HG03175 (cell line): Measurements from ENCODE around the gene OR8B2.
A peak's percentile ranks its signal among the peaks of the same experiment; 100 is the strongest.
"Not testable (repeated sequence)": the region's sequence is repeated elsewhere in the genome, so short reads cannot be mapped to it uniquely, and the experiment has no call there.

Experiments used
- ATAC-seq: cut with Tn5 transposase; IDR thresholded peaks from one replicate; pipeline ENCODE4 v1.9.1; 2021; ENCODE audit warnings: mild to moderate bottlenecking, moderate library complexity; ENCODE audit not compliant: unreplicated experiment

The OR8B2 gene, protein sequence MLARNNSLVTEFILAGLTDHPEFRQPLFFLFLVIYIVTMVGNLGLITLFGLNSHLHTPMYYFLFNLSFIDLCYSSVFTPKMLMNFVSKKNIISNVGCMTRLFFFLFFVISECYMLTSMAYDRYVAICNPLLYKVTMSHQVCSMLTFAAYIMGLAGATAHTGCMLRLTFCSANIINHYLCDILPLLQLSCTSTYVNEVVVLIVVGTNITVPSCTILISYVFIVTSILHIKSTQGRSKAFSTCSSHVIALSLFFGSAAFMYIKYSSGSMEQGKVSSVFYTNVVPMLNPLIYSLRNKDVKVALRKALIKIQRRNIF

GRCh38 chr11:124384399-124384798 is at the start of gene OR8B2:
OR8B2 (minus strand) TSS chr11:124384499; CDS start chr11:124383343, 1,156 bp downstream.
- ATAC-seq, result no peak

GRCh38 chr11:124429599-124429998 is 45.3 kb upstream of the OR8B2 start:
- ATAC-seq, result no peak

GRCh38 chr11:124424384-124424921 is 40.2 kb upstream of the OR8B2 start, which contains the start of gene OR8B4:
OR8B4 (minus strand) TSS chr11:124424871; CDS start chr11:124424871, 0 bp downstream.
- no peak for ATAC-seq

- ATAC-seq, result no peak
These were observed 36.7 kb upstream of the OR8B2 start for GRCh38 chr11:124421043-124421442.

GRCh38 chr11:124415356-124415923 is 31.1 kb upstream of the OR8B2 start:
- ATAC-seq, result peak; percentile 59

DNA sequence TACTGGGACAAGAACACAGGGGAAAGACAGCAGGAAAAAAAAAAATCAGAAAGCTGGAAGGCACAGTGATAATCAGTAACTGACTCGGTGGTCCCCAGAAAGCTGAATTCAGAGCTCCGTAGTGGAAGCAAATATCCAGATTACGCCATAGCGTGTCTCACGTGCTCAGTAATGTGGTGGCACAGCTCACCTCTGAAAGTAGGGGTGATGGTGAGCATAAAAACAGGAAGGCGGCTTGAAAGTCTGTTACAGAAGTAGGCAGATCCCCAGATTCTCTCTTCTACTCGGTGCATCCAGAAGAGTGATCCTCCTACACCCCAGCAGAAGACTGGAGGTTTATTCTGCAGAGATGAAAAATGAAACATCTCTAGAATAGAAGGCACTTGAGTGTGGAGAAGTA is 25.6 kb upstream of the OR8B2 start:
- ATAC-seq, result no peak

- ATAC-seq, result no peak
These were observed 21.3 kb upstream of the OR8B2 start for GRCh38 chr11:124405581-124405980.

GRCh38 chr11:124403186-124403585 is 18.9 kb upstream of the OR8B2 start:
- not testable (repeated sequence) for ATAC-seq

DNA sequence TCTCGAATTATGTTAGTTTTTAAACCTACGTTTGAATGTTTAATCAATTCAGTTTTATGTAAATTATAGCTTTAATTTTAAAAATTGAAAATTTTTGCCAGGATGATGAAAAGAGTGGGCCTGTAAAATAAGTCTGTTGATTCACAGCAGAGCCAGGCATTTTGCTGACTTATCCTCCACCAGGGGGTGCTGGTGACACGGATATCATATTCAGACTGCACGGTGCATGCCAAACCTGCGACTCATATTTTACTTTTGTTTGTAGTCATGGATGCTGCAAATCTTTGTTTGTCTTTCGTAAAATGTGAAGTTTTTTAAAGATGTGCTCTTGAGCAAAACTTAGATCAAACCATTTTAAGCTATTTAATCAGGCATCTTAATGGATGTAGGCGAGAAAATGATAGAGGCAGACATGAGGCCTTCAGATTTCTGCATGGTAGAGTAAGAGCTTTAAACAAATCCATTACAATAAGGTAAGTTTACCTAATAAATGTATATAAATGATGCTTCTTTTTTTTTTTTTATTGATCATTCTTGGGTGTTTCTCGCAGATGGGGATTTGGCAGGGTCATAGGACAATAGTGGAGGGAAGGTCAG is 18.1 kb upstream of the OR8B2 start:
- peak; percentile 96 for ATAC-seq

GRCh38 chr11:124398924-124399323 is 14.6 kb upstream of the OR8B2 start, which contains the start of gene OR8B3:
OR8B3 (minus strand) TSS chr11:124399024; CDS start chr11:124397351, 1,673 bp downstream.
- no peak for ATAC-seq

GRCh38 chr11:124396847-124397246 is 12.5 kb upstream of the OR8B2 start:
- ATAC-seq, result not testable (repeated sequence)

GRCh38 chr11:124394408-124394807 is 10.1 kb upstream of the OR8B2 start:
- ATAC-seq, result no peak

GRCh38 chr11:124382857-124383256 is 1.4 kb downstream of the OR8B2 start:
- ATAC-seq, result not testable (repeated sequence)

DNA sequence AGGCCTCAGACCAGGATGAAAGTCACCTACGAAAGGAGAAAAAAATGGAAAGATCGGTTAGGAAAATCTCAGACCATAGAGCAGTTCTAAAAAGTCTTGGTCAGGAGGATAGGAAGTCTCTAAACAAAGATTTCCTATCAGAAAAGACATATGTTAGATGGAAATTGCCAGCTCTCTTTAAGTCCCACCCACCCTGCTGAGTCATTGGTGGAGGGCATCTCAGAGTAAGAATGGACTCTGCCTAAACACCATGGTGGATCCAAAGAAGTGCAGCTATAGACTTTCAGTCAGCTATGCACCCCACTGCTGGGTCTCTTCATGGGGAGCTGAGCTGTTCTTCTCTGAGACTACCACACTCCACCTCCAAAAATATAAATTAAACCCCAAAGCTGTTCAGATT is 3.7 kb downstream of the OR8B2 start:
- ATAC-seq, result no peak

GRCh38 chr11:124376280-124376679 is 8.0 kb downstream of the OR8B2 start:
- ATAC-seq, result no peak

GRCh38 chr11:124359566-124359965 is 24.7 kb downstream of the OR8B2 start:
- no peak for ATAC-seq

GRCh38 chr11:124346311-124346955 is 37.9 kb downstream of the OR8B2 start:
- ATAC-seq, result no peak

DNA sequence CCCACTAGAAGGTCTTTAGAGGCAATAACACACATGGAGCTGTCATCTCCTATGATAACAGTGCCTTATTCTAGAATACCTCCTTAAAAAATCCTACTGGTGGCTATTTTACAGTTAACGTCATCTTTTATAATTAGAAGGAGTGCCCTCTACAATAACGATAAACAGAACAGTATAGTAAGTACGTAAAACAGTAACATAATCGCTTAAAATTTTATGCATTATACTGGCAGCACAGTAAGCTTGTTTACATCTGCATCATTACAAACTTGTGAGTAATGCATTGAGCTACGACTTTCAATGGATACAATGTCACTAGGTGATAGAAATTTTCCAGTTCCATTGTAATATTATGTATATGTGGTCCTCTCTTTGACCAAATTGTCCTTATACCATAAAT is 40.0 kb downstream of the OR8B2 start:
- ATAC-seq, result no peak

- ATAC-seq, result no peak
These were observed 44.2 kb downstream of the OR8B2 start for GRCh38 chr11:124340142-124340447.

GRCh38 chr11:124339396-124340141 is 44.7 kb downstream of the OR8B2 start:
- no peak for ATAC-seq
